GM19467 (cell line): ENCODE results near the gene MEFV.
"Not testable (repeated sequence)": the region's sequence is repeated elsewhere in the genome, so short reads cannot be mapped to it uniquely, and the experiment has no call there.

ENCODE experiments used
- ATAC-seq: cut with Tn5 transposase; IDR thresholded peaks from one replicate; pipeline ENCODE4 v1.9.1; 2021; ENCODE audit warnings: mild to moderate bottlenecking, moderate library complexity; ENCODE audit not compliant: unreplicated experiment

The MEFV gene

DNA sequence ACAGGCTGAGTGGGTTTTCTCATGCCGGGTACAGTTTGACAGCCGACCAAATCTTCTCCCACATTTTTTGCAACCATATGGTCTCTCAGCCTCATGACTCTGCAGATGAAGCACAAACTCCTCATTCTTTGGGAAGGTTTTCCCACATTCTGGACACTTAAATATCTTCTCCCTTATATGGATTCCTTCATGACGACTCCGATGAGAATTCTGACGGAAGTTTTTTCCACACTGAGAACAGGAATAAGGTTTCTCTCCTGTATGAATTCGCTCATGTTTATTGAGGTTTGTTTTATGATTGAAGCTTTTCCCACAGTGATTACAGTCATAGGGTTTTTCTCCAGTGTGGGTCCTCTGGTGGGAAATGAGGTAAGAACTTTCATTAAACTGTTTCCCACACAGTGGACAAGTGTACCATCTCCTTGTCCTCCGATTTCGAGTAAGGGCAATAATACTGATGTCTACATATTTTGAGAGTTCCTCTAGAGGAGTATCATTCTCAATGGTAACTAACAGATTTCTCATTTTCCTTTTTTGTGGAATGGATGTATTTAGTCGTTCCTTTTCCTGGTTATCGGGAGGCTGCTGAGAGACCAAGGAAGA lies 32.4 kb downstream of the MEFV start:
- no peak for ATAC-seq

DNA sequence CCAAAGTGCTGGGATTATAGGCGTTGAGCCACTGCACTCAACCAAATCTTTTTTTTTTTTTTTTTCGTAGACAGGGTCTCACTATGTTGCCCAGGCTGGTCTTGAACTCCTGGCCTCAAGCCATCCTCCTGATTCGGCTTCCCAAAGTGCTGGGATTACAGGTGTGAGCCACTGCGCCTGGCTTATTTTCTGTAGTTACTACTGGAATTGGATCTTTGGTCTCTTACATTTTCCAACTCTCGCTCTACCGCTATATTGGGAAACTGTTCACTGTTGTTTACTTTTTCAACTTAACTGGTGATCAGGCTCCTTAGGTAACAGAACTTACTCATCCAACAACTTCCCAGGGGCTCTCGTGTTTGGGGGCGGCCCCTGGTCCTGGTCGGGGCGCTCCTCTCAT lies 35.6 kb downstream of the MEFV start:
- no peak for ATAC-seq

DNA sequence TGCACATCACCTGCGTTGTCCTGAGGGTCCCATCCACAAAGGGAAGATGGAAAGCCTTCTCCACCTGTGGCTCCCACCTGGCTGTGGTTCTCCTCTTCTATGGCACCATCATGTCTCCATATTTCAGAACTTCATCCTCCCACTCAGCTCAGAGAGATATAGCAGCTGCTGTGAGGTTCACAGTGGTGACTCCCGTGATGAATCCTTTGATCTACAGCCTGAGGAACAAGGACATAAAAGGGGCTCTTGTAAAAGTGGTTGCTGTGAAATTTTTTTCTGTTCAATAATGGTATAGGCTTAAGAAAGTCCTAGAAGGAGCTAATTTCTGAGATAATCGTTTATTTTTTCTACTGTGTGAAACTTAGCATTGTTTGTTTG lies 40.2 kb downstream of the MEFV start:
- ATAC-seq = no peak

DNA sequence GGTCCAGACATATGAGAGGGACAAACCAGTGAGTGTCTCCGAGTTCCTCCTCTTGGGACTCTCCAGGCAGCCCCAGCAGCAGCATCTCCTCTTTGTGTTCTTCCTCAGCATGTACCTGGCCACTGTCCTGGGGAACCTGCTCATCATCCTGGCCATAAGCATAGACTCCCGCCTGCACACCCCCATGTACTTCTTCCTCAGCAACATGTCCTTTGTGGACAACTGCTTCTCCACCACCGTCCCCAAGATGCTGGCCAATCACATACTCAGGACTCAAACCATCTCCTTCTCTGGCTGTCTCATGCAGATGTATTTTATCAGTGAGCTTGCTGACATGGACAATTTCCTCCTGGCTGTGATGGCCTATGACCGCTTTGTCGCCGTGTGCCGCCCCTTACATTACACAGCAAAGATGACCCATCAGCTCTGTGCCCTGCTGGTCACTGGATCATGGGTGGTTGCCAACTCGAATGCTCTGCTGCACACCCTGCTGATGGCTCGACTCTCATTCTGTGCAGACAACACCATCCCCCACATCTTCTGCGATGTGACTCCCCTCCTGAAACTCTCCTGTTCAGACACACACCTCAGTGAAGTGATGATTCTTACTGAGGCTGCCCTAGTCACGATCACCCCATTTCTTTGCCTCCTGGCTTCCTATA lies 40.7 kb downstream of the MEFV start:
- ATAC-seq = no peak

DNA sequence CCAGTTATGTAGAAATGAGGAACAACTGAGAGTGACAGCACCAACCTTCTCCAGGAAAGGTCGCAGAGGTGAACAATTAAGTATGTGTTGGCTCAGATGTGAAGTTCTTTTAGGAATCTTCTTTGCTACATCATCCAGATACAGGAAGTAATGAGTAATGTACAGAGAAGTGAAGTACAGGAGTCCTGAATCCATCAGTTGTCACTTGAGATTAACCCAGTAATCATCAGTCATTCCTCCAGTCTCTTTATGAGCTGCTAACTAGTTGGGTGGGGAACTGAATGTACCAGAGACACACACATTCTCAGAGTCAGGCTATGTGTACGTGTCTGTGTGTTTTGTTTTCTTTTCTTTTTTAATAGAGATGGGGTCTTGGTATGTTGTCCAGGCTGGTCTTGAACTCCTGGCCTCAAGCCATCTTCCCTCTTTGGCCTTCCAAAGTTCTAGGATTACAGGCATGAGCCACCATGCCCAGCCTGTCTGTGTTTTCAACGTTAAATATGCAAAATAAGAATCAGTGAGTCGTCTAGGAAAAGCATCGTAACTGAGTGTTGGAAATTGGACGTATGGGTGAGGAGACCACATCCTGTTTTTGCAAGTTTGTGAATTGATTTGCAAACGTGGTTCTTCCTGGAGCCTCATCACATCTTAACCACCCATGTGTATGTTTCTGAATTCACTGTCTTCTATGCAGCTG lies 41.4 kb downstream of the MEFV start:
- no peak for ATAC-seq

DNA sequence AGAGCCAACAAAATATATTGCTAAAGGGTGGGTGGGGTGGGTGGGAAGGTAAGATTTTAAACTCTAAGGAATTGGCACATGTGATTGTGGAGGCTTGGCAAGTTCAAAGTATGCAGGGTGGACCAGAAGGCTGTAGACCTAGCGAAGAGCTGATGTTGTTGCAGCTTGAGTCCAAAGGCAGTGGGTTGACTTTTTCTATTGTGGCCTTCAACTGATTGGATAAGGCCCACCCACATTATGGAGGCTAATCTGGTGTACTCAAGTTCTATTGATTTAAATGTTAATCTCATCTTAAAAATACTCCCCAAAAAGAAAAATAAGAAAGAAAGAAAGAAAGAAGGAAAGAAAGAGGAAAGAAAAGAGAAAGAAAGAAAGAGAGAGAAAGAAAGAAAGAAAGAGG lies 43.9 kb downstream of the MEFV start:
- no peak for ATAC-seq

DNA sequence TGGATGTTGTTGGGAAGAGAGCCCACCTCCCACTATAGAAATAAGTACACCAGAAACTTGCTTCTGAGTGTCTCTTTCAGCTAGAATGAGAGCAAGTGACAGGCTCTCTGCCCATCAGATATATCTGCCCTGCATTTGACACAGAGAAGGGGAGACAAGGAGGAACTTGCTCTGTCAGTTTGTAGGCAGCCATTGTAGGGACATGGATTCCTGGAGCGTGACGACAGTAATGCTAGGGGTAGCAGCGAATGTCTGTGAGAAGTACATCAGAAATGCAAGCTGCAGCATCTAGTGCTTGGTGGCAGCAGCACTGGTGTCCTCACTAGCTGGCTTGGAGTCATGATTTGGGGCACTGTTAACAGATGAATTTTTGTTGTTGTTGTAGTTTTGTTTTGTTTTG lies 44.4 kb downstream of the MEFV start:
- ATAC-seq = no peak

DNA sequence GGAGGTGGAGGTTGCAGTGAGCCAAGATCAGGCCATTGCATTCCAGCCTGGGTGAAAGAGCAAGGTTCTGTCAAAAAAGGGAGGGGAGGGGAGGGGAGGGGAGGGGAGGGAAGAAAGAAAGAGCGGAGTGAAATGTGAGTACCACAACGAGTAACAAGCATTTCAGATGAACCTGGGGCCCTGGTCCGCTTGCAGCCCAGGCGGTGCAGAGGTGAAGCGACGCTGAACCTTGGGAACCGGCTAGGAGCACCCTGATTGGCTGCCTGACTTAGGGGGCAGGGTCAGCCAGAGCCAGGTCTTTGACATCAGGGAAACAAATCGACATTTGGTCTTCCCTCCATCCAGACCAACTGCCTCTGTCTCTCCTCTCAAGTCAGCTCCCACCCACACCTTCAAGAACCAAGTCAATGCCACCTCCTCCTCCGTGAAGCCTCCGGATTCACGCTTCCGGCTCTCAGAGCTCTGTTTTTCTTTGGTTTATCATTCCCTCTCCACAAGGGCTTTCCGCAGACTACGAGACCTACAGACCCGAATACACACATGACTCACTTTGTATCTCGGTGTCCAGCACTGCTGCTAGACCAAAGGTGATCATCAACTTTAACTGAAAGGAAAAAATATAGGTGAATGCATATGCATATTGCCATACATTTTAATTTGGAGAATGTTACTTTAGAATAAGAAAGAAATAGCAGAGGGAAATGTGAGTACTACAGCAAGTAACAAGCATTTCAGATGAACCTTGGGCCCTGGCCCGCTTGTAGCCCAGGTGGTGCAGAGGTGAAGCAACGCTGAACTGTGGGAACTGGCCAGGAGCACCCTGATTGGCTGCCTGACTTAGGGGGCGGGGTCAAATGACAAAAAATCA lies 49.1 kb downstream of the MEFV start:
- no peak for ATAC-seq

DNA sequence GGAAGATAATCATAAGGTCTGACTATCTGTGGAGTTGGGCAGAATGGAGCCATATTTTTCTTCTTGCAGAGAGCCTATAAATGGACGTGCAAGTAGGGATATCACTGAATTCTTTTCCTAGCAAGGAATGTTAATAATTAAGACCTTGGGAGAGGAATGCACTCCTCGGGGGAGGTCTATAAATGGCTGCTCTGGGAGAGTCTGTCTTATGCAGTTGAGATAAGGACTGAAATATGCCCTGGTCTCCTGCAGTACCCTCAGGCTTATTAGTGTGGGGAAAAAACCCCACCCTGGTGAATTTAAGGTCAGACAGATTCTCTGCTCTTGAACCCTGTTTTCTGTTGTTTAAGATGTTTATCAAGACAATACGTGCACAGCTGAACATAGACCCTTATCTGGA lies 50.5 kb downstream of the MEFV start:
- not testable (repeated sequence) for ATAC-seq

DNA sequence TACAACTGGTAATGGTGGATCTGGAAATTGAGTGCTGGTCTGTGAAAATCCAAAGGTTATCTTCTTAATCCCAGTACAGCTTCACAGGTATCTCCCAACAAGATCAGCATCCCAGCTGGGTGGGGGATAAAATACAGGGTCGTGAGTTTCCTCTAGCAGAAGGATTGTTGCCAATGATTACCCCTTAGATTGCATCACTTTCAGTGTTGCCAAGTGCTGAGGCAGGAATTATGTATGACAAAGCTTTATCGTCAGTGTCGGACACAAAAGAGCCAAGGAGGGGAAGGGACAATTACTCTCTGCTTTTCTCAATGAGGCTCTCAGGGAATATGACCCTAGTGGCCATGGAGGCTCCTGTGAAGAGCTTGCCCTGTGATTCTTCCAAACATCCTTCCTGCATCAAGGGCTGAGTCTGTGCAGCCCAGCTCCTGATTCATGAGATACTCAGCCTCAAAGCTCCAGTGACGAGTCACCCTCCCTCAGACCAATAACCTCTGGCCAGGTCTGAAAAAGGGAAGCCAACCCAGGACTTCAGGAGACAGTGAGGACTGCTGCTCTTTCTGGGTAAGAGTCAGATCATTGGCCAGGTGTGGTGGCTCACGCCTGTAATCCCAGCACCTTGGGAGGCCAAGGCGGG lies 53.4 kb downstream of the MEFV start:
- ATAC-seq = no peak

DNA sequence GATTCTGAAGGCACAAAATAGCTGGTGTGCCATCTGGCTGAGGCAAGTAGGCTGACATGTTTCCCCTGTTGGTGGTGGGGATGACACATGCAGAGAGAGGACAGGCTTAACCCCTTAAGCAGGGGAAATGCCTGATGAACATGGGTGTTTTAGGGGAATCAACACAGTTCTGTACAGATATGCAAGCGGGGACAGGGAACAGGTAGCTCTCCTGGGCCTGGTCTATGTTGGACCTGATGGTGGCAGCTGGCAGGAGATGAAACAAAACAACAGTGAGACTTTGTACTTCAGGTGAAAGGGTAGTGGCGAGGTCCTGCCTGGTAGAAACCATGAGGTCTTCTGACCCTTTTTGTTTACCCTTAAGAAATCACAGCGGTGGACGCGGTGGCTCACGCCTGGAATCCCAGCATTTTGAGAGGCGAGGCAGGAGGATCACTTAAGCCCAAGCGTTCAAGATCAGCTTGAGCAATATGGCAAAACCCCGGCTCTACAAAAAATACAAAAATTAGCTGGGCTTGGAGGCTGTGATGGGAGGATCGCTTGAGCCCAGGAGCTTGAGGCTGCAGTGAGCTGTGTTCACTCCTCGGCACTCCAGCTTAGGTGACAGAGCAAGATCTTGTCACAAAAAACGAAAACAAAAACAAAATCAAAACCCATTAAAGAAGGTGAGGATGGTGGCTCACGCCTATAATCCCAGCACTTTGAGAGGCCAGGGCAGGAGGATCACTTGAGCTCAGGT lies 57.9 kb downstream of the MEFV start:
- no peak for ATAC-seq

DNA sequence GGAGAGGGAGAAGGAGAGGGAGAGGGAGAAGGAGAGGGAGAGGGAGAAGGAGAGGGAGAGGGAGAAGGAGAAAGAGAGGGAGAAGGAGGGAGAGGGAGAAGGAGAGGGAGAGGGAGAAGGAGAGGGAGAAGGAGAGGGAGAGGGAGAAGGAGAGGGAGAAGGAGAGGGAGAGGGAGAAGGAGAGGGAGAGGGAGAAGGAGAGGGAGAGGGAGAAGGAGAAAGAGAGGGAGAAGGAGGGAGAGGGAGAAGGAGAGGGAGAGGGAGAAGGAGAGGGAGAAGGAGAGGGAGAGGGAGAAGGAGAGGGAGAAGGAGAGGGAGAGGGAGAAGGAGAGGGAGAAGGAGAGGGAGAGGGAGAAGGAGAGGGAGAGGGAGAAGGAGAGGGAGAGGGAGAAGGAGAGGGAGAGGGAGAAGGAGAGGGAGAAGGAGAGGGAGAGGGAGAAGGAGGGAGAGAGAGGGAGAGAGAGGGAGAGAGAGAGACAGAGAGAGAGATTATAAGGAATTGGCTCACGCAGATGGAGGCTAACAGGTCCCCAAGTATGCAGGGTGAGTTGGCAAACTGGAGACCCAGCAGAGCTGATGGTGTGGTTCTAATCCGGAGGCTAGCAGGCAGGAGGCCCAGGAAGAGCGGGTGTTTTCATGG lies 58.6 kb downstream of the MEFV start:
- not testable (repeated sequence) for ATAC-seq

DNA sequence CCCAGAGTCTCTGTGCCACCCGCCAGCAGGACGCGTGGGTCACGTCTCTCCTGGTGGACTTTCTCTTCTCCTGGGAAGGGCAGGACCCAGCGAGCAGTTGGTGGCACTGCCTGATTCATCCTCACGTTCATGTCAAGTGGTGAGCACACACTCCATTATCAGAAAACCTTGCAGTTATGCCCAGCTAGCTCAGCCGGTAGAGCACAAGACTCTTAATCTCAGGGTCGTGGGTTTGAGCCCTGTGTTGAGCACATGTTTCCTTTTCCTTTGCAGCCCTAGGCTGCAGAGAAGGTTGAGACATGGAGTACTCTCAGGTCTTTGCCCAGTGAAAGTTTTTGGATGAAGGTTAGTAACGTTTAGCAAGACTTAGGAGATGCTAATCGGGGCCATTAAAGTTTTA lies 60.5 kb downstream of the MEFV start:
- no peak for ATAC-seq

DNA sequence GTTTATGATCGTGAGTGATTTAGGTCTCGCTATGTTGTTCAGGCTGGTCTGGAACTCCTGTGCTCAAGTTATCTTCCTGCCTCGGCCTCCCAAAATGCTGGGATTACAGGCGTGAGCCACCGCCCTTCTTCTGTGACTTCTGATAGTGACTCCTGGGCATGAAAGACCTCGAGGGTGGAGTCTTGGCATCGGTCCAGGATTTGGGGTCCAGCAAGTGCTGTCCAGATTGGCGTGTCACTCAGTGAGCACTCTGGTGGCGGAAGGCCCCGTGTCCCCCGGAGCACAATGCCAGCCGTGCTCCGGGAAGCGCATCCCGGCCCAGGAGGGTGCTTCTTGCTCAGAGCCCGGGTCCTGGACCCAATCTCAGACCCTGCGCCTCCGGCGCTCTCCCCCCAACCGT lies 61.6 kb downstream of the MEFV start:
- no peak for ATAC-seq

DNA sequence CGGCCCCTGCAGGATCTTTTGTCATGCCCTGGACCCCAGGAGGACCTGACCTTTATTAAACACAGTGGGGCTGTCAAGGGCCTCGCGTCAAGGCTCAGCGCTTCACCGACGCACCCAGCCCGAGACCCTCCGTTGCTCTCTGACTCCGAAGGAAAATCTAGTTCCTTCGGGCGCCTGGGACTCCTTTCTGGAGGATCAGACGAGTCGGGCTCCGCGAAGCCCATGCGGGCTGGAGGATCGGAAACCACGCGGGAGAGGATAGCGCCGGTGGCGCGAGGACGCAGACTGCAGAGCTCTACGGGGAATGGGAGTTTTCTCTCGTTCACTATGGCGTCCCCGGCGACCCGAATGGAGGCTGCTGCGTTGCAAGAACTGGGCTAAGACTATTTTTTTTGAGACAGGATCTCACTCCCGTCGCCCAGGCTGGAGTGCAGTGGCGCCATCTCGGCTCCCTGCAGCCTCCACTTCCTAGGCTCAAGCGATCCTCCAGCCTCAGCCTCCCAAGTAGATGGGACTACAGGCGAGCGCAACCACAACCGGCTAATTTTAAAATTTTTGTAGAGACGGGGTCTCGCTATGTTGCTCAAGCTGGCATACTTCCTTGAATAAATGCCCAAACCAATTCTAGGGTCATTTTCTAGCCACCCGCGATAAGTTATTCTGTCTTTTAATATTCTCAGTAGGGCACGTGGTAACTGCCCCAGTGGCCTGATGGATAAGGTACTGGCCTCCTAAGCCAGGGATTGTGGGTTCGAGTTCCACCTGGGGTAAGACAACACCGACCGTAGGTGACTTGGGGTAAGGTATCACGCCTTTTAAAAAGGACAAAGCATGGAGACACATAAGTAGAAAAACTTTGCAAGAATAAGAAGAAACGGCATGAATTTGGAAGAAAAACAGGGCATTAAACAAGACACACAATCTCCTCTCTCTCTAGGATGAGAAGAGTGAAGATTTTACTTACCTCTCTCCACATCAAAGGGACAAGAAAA lies 62.9 kb downstream of the MEFV start:
- no peak for ATAC-seq

DNA sequence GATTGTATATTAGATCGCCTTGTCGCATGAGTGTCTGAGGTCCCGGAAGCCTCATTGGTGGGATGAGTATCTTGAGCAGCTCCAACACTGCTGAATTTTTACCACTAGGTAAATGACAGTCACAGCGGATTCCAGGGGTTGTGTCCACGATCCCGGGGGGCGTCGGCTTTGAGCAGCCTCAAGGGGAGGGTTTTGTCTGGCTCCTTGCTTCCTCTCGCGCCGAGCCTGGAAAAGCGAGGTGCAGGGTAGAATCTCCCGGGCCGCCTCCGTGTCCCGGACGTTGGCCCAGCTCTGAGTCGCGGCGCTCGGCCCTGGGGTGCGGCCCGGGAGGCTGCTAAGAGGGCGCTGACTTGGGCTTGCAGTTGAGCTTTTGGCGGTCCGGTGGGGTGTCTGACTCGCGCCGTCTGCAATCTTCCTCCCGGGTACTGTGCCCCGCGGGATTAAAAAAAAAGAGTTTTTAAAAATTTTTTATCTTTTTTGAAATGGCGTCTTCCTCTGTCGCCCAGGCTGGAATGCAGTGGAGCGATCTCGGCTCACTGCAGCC lies 63.9 kb downstream of the MEFV start:
- ATAC-seq = no peak
